ENCODE results near the gene ZFAND2A.
"Not testable (repeated sequence)": the region's sequence is repeated elsewhere in the genome, so short reads cannot be mapped to it uniquely, and the experiment has no call there.

Gene ZFAND2A

GRCh38 chr7:1169409-1170368 lies 9.7 kb upstream of the ZFAND2A start:
- in situ Hi-C loops (cut with HindIII; ENCODE audit: low sequenced_read_pairs), result no loop called here
- peak; percentile 70 for DNase-seq (ENCODE audit: low read depth, low spot score)
- H3K4me3 ChIP-seq (ENCODE audit: low read depth, low read length), result peak overlapping the region; percentile 42
- peak; percentile 88 for TF ChIP-seq CTCF (IDR thresholded peaks at IDR 0.05; ENCODE audit: low read depth, low read length)

GRCh38 chr7:1168422-1168821 lies 8.4 kb upstream of the ZFAND2A start:
- in situ Hi-C loops (cut with HindIII; ENCODE audit: low sequenced_read_pairs), result no loop called here
- H3K4me3 ChIP-seq (ENCODE audit: low read depth, low read length), result no peak overlapping the region
- no peak for DNase-seq (ENCODE audit: low read depth, low spot score)
- no peak for TF ChIP-seq CTCF (IDR thresholded peaks at IDR 0.05; ENCODE audit: low read depth, low read length)

- TF ChIP-seq CTCF (IDR thresholded peaks at IDR 0.05; ENCODE audit: low read depth, low read length), result no peak
- no peak overlapping the region for H3K4me3 ChIP-seq (ENCODE audit: low read depth, low read length)
- in situ Hi-C loops (cut with HindIII; ENCODE audit: low sequenced_read_pairs), result no loop called here
- DNase-seq (ENCODE audit: low read depth, low spot score), result no peak
These were observed 4.4 kb upstream of the ZFAND2A start for GRCh38 chr7:1164436-1164835.

GRCh38 chr7:1163121-1163520 lies 3.1 kb upstream of the ZFAND2A start:
- in situ Hi-C loops (cut with HindIII; ENCODE audit: low sequenced_read_pairs), result no loop called here
- no peak overlapping the region for H3K4me3 ChIP-seq (ENCODE audit: low read depth, low read length)
- no peak for TF ChIP-seq CTCF (IDR thresholded peaks at IDR 0.05; ENCODE audit: low read depth, low read length)
- no peak for DNase-seq (ENCODE audit: low read depth, low spot score)

GRCh38 chr7:1160670-1161021 lies 650 bp upstream of the ZFAND2A start:
- peak overlapping the region; percentile 65 for H3K4me3 ChIP-seq (ENCODE audit: low read depth, low read length)
- no peak for DNase-seq (ENCODE audit: low read depth, low spot score)
- in situ Hi-C loops (cut with HindIII; ENCODE audit: low sequenced_read_pairs), result no loop called here
- TF ChIP-seq CTCF (IDR thresholded peaks at IDR 0.05; ENCODE audit: low read depth, low read length), result no peak

GRCh38 chr7:1159231-1159630 lies 765 bp downstream of the ZFAND2A start:
- peak overlapping the region; percentile 99 for H3K4me3 ChIP-seq (ENCODE audit: low read depth, low read length)

More at GRCh38 chr7:1159231-1159630, 765 bp downstream of the ZFAND2A start:
- in situ Hi-C loops (cut with HindIII; ENCODE audit: low sequenced_read_pairs); DNase-seq (ENCODE audit: low read depth, low spot score): not testable (repeated sequence)

Measured in astrocyte of the spinal cord (primary cell).